HG03025 (cell line): ENCODE results near the gene ZBTB7A.

Source experiments
- ATAC-seq: cut with Tn5 transposase; IDR thresholded peaks from one replicate; pipeline ENCODE4 v1.9.1; 2021; ENCODE audit warnings: mild to moderate bottlenecking, moderate library complexity; ENCODE audit not compliant: unreplicated experiment, low FRiP score

The ZBTB7A gene

DNA sequence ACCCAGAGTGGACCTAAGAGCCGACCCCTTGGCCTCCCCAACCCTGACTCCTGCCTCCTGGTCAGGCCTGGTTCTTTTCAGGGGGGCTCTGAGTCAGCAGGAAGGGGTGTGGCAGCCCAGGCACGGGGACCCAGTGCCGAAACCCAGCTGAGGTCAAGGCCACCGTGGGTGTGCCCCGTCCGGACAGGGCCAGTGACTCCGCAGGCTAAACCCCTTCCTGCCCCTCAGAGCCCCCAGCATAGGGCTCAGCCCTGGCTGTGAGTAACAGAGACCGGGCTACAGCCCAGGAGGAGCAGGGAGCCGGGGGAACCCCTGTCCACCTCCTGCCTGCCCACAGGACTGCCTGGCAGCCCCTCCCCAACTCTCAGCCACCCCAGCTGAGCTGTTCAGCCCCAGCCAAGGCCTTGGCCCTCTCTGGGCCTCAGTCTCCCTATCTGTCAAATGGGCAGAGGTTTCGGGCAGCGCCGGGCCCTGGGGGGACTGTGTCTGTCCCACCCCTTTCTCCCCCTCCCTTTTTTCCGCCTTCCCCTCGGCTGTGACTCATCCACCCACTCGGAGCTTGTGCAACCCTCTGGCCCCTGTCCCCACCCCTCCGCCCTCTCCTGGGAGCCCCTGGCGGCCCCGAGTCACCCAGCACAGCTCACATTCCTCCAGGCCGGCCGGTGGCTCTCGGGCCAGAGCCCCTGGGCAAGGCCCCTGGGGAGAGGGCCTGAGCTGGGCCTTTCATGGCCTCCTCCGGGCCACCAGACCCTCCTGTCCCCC, 8.6 kb downstream of the ZBTB7A start:
- no peak for ATAC-seq

GRCh38 chr19:4055209-4055552, 11.5 kb downstream of the ZBTB7A start:
- no peak for ATAC-seq

DNA sequence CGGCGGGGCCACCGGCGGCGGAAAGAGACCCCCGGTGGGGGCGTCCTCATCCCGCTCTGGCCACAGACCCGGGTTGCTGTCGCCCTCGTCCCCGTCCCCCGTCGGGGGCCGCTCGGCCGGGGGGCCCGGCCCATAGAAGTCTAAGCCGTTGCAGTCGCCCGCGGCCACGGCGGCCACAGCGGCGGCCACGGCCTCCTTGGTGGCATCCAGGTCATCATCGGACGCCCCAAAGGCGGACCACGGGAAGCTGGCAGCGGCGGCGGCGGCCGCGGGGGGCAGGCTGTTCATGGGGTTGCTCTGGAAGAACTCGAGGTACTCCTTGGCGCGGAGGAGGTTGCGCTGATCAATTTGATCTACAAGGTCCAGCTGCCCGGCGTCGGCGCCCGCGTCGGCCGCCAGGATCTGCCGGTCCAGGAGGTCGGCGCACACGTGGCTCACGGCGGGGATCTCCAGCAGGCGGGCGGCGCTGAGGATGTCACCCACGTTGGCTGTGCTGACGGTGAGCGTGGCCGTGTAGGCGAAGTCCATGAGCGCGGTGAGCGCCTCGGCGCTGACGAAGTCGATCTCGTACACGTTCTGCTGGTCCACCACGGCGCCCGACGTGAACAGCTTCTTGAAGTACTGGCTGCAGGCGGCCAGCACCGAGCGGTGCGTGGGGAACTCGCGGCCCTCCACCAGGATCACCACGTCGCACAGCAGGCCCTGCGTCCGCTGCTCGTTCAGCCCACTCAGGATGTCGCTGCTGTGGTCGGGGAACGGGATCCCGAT, 12.1 kb downstream of the ZBTB7A start:
- ATAC-seq = no peak

GRCh38 chr19:4053423-4054324, 13.0 kb downstream of the ZBTB7A start:
- no peak for ATAC-seq

DNA sequence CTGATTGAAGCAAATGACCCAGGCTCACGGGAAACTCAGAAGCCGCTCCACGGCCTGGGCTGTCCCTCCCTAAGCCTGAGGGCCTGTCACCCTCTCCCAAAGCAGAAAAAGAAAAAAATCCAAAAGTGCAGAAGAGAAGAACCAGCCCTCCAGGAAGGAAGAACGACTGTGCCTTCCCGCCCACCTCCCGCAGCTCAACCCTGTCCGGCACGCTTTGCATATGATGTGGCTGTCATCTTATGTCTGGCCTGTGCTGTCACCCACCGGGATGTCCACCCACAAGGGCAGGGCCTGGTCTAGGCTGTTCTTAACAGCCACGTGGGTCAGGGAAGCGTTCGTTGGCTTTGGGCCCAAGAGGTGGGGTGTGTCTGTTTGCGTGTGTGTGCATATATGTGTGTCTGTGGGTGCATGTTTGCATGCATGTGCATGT, 13.7 kb downstream of the ZBTB7A start:
- no peak for ATAC-seq

DNA sequence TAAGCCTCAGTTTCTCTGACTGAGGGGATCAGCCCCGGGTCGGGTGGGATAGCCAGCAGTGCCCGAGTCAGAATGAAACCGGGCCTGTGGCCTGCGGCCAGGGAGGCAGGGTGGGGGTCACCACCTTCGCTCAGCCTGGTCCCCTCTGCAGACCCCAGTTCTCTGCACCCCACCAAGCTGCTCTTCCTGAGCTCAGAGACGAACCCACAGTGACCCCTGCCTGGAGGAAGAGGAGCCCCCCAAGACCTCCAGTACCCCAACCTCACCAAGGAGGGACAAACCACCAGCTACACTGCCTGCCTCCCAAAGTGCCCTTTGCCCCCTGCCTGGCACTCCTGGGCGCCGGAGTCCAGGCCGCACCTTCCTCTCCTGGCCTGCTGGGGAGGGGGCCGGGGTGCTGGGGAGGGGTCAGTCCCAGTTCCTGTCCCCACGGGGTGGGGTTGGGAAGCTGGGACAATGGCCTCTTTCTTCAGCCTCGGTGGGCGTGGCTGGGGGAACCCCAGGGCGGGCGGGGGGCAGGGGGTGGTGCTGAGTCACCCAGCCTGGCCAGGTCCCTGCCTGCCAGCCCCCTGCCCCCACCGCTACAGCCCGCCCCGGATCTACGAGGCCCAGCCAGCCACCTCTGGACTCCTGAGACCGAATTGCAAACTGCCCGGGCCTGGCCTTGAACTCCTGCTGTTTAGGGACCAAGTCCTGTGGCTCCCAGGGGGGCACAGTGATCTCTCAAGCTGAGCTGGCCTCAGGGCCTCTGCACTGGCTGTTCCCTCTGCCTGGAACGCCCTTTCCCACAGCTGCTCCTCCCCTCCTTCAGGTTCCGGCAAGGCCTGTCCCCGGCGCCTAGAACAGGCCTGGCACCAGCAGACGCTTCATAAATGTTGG, 14.3 kb downstream of the ZBTB7A start:
- ATAC-seq = no peak

- no peak for ATAC-seq
Measured at GRCh38 chr19:4051175-4052101, 15.3 kb downstream of the ZBTB7A start.

- ATAC-seq = no peak
Measured at GRCh38 chr19:4049432-4049831, 17.3 kb downstream of the ZBTB7A start.

DNA sequence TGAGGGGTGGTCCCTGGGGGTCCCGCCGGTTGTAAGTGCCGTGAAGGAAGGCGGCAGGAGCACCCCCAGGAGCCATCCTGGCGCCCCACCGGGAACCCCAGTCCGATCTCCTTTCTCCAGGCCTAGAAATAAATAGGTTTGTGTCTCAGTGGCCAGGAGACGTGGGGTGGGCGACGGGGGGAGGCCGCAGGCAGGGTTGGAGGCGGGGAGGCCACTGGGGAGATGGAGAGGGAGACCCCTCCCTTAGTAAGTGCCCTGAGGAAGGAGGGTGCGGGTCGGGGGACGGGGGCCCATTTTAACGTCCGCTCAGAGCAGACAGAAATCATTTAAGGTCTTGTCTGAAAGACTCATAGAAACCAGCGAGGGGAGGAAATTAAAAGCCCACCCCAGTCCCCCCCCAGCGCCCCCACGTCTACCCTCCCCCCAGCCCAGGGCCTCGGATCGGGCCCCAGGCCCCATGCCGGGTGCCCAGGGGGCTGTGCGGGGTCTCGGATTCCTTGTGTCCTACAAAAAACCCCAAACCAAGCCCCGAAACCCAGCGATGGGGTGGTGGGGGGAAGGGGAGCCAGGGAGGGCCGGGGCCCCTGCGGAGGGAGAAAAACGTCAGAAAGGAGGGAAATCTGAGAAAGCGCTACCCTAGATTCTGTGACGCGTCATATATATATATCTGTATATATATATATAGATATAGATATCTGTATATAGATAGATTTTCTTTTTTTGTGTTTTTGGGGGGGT, 19.6 kb downstream of the ZBTB7A start:
- ATAC-seq = no peak

GRCh38 chr19:4046362-4046691, 20.4 kb downstream of the ZBTB7A start:
- no peak for ATAC-seq

DNA sequence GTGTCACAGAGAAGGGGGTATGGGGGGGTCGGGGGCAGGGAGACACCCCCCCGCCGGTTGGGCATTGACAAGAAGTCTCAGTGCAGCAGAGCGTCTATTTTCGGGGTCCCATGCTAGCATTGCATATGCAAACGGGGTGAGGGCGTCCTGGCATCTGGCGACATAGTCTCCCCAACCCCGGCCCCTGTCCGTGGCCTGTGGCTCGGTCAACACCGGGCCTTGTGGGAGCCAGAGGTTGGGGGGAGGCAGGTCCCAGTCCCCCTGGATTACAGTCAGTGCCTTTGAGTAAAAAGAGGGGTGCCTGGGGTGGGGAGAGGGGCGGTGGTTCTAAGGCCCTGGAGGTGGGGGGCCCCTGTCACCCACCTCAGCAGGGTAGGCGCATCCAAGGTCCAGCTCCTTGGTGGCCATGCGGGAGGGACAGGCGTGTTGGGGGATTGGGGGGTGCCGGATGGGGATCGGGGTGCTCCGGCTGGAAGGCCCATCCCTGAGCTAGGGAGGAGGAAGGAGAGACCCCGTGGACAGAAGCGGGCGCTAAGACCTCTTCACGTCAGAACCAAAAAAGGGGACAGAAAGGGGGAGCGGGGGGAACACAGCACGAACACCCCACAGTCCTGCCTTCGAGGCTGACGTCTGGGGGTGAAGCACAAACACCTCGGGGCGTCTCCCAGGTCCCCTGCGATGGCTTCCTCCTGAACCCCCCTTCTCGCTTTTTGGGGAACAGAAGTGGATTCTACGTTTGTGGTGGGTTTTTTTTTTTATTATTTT, 20.9 kb downstream of the ZBTB7A start:
- ATAC-seq = no peak

DNA sequence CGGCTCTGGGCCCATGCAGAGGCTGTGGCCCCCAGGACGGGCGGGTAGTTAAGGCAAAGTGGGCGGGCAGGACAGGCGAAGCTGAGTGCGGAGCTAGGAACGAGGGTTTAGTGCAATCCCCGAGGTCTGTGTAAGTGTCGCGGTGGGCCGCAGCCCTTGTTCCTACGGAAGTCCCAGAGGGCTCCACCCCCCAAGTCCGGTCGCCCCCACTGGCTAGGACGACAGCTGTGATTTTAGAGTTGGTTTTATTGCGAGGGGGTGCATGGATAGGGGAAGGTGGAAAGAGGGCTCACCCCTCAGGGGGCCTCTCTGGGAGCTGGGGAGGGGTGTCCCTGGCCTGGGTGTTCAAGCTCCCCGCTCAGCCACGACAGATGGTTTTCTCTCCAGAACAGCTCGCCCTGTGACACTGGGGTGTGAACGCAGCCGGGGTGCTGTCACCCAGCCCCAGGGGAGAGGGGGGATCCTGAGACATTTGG, 21.7 kb downstream of the ZBTB7A start:
- ATAC-seq = no peak

DNA sequence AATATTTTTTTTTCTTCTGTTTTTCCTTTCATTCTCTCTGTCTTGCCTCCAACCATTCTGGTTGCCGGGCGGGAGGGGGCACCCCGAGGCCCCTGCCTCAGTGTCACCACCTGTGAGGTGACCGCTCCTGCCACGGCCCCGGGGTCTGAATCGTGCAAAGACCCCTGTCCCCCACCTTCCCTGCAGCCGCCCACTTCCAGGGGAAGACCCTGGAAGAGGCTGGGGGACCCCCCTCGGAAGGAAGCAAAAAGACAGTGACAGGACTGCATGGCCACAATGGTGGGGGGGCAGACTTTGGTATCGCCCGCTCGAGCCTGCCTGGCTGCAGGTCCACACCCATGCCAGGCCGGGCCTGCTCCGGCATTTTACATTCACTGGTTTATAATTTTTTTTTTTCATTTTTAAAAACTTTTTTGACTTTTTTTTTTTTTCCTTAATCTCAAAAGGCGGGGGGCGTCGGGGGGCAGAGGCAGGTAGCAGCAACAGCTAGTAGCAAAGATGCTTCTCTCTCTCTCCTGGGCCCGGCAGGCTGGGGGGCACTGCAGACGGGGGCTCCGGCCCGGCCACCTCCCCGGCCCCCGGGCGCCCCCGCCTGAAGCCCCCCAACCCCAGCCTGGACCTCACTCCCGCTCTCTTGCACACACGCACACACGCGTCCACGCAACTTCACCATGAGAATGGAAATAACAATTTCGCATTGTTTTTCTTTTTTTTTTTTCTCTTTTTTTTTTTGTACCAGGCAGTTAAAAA, 22.6 kb downstream of the ZBTB7A start:
- ATAC-seq = no peak

- no peak for ATAC-seq
Measured at GRCh38 chr19:4043401-4043800, 23.3 kb downstream of the ZBTB7A start.

GRCh38 chr19:4042731-4043082, 24.0 kb downstream of the ZBTB7A start:
- ATAC-seq = no peak

GRCh38 chr19:4042064-4042730, 24.5 kb downstream of the ZBTB7A start:
- no peak for ATAC-seq
